ENCODE measurements around the gene A1BG.

DNA sequence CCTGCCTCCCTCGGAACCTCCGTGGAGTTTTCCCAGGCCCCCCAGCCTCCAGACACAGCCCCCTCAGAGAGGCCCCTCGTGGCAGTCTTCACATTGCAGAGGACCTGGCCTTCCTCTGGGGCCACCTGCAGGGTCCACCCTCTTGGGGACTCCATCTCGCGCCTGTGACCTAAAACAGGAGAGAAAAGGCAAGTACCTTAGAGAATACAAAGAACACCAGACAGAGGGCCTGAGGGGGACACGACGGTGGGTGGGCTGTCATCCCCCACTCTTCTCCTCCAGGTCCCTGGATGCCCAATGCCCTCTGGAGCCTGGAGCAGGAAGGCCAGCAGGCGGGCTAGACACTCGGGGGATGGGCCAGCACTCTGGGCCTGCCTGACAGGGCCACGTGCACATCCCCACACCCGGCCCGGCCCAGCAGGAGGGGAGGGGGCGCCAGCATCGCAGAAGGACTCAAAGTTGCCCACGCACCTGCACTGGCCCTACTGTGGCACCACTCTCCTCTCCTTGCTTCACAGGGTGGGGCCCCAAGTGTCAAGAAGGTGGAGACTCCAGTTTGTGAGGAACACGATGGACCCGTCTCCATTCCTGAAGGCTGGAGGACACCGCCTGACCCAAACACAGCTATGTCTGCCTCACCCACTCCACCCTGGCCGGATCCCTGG lies 4.3 kb upstream of the A1BG start:
- TF ChIP-seq EZH2 (IDR thresholded peaks at IDR 0.05) (no peak), EZH2phosphoT487 (IDR thresholded peaks at IDR 0.05) (no peak)
- TF ChIP-seq, protein P1, sequence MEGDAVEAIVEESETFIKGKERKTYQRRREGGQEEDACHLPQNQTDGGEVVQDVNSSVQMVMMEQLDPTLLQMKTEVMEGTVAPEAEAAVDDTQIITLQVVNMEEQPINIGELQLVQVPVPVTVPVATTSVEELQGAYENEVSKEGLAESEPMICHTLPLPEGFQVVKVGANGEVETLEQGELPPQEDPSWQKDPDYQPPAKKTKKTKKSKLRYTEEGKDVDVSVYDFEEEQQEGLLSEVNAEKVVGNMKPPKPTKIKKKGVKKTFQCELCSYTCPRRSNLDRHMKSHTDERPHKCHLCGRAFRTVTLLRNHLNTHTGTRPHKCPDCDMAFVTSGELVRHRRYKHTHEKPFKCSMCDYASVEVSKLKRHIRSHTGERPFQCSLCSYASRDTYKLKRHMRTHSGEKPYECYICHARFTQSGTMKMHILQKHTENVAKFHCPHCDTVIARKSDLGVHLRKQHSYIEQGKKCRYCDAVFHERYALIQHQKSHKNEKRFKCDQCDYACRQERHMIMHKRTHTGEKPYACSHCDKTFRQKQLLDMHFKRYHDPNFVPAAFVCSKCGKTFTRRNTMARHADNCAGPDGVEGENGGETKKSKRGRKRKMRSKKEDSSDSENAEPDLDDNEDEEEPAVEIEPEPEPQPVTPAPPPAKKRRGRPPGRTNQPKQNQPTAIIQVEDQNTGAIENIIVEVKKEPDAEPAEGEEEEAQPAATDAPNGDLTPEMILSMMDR (IDR thresholded peaks at IDR 0.05): no peak

Data from neural progenitor cell (in vitro differentiated cells).